GM23248 (cell line): ENCODE measurements around the gene CARMIL1.

Experiments used
- EZH2 ChIP-seq: fragments of 200-600 bp; sonication (generic); IDR thresholded peaks from 2 replicates; pipeline ENCODE4 v1.6.1; 2018; ENCODE audit warnings: antibody characterized with exemption, mild to moderate bottlenecking; ENCODE audit not compliant: insufficient read depth, poor library complexity, severe bottlenecking
- EZH2phosphoT487 ChIP-seq: fragments of 200-600 bp; sonication (generic); IDR thresholded peaks from 2 replicates; pipeline ENCODE4 v1.6.1; 2018; ENCODE audit warnings: antibody characterized with exemption, moderate library complexity, mild to moderate bottlenecking, low read depth; ENCODE audit not compliant: insufficient read depth

DNA sequence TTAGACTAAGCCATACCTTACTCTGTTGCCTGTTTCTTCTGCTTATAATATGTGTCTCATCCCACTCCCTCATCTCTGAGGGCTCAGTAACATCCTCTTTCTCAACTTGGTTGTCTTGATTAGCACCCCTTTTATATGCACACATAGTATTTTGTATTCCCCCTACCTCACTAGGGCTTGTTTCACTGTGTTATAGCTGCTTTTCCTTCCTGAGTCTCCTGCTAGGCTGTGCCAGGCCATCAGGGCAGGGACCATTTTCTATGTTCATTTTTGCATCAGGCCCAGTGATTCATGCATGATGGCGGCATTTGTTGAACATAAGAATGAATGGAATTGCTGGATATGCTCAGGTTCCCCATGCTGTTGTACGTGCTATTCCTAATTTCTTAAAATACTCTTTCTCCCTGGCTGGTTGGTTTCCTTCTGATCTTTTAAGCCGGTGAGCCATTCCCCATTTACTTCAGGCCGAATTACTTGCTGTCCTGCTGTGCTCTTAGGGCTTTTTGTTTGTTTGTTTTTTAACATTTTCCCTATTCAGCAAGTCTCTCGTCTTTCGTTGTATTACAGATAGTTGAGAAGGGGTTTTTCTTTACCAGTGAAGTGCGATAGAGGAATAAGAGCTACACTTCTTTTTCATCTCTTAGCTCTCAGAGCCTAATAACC, 183.2 kb downstream of the CARMIL1 start:
- TF ChIP-seq EZH2phosphoT487 (no peak), EZH2 (no peak)
